HCT116 (cell line): Measurements from ENCODE around the gene SMIM8. TPM values are rescaled to one million over a fixed set of nuclear protein-coding genes. Genes with fewer than 3 reads are reported as not detected.

ENCODE experiments used
- ATAC-seq: fragments of 200-7000 bp; cut with Tn5 transposase; 2 replicates; pipeline ENCODE4 v1.9.1; 2020; ENCODE audit warnings: mild to moderate bottlenecking, moderate library complexity
- BruUV-seq: library from RNA; stranded (reverse); fragments of 400-500 nt; replicated peaks from 2 replicates; lab custom pipeline; 2021; lab: Mats Ljungman, UMichigan
- CTCF ChIA-PET: fragments of 300-600 bp; sonication (Branson Sonifier 250); formaldehyde crosslinking; loops from one replicate; lab custom pipeline; 2021; ENCODE audit warnings: antibody characterized with exemption; lab: Charles Lee
- POLR2A ChIA-PET: fragments of 300-600, 350-600 bp; sonication (Branson Sonifier 250); formaldehyde crosslinking; loops from one replicate; lab custom pipeline; 2021; ENCODE audit warnings: antibody characterized with exemption; lab: Charles Lee
- RAD21 ChIA-PET, 2 experiments: fragments of 300-600 bp; sonication (Branson Sonifier 250); formaldehyde crosslinking; loops; one replicate each; lab custom pipeline; 2023; ENCODE audit warnings: low total read pairs in 2 of 2; ENCODE audit not compliant: uncharacterized antibody in 2 of 2, unreplicated experiment in 2 of 2, low non-redundant PET in 1 of 2; lab: Charles Lee
- DNase-seq: peaks from one replicate; pipeline ENCODE4 v3.0.0-alpha.2; 2010; ENCODE audit warnings: low read depth, low spot score
- H2AFZ ChIP-seq: fragments of 200-600 bp; shearing (Covaris generic), sonication (generic); 2 replicates; pipeline ENCODE4 v1.6.1; 2017; ENCODE audit warnings: low read depth, mixed run types, mixed read lengths, antibody characterized with exemption, low read length; ENCODE audit not compliant: poor library complexity, severe bottlenecking
- H3K27ac ChIP-seq: 2 replicates; pipeline ENCODE4 v1.5.1; 2012; ENCODE audit warnings: low read depth, low read length
- H3K27me3 ChIP-seq: fragments of 200-600 bp; sonication (generic); 2 replicates; pipeline ENCODE4 v1.6.1; 2016; ENCODE audit warnings: mixed run types, low read length, mixed read lengths; ENCODE audit not compliant: insufficient read depth
- H3K36me3 ChIP-seq, 2 experiments: fragments of 200-500 bp in 1 of 2; fragments of 200-600 bp in 1 of 2; sonication (Bioruptor generic) in 1 of 2; sonication (generic) in 1 of 2; 2 replicates each; pipeline versions ENCODE4 v1.5.1 to v1.6.1; 2014 to 2016; ENCODE audit warnings: low read length in 2 of 2, inconsistent platforms in 1 of 2, mixed read lengths in 1 of 2, mixed run types in 1 of 2; ENCODE audit not compliant: insufficient read depth in 2 of 2, control insufficient read depth in 1 of 2
- H3K4me1 ChIP-seq, 2 experiments: fragments of 200-600 bp in 1 of 2; sonication (generic) in 1 of 2; 2 replicates each; pipeline versions ENCODE4 v1.5.1 to v1.6.1; 2012 to 2017; ENCODE audit warnings: low read length in 2 of 2, inconsistent platforms in 1 of 2, mild to moderate bottlenecking in 1 of 2, mixed read lengths in 1 of 2, mixed run types in 1 of 2, moderate library complexity in 1 of 2; ENCODE audit not compliant: insufficient read depth in 2 of 2, control insufficient read depth in 1 of 2
- H3K4me2 ChIP-seq: fragments of 200-600 bp; sonication (generic); 2 replicates; pipeline ENCODE4 v1.6.1; 2017; ENCODE audit warnings: mixed run types, low read length, mixed read lengths
- H3K4me3 ChIP-seq, 2 experiments: fragments of 200-600 bp in 1 of 2; sonication (generic) in 1 of 2; replicated peaks in 1 of 2; 2 replicates each; pipeline ENCODE4 v1.5.1; 2011 to 2016; ENCODE audit warnings: low read length in 2 of 2, control low read depth in 1 of 2, low read depth in 1 of 2, mild to moderate bottlenecking in 1 of 2, mixed read lengths in 1 of 2, mixed run types in 1 of 2
- H3K79me2 ChIP-seq: fragments of 200-600 bp; sonication (generic); 2 replicates; pipeline ENCODE4 v1.6.1; 2017; ENCODE audit warnings: mild to moderate bottlenecking, mixed run types, low read length, moderate library complexity, mixed read lengths; ENCODE audit not compliant: insufficient read depth
- H3K9ac ChIP-seq: fragments of 200-600 bp; sonication (generic); 2 replicates; pipeline ENCODE4 v1.6.1; 2016; ENCODE audit warnings: low read length, mixed read lengths
- H3K9me2 ChIP-seq: fragments of 200-600 bp; sonication (generic), shearing (Covaris generic); 2 replicates; pipeline ENCODE4 v1.6.1; 2017; ENCODE audit warnings: mixed run types, mild to moderate bottlenecking, moderate library complexity; ENCODE audit not compliant: insufficient read depth
- H3K9me3 ChIP-seq, 2 experiments: fragments of 200-500 bp in 1 of 2; fragments of 200-600 bp in 1 of 2; sonication (Bioruptor generic) in 1 of 2; sonication (generic) in 1 of 2; 2 replicates each; pipeline ENCODE4 v1.6.1; 2014 to 2017; ENCODE audit warnings: low read length in 2 of 2, mixed read lengths in 2 of 2, inconsistent platforms in 1 of 2, low read depth in 1 of 2, mild to moderate bottlenecking in 1 of 2, mixed run types in 1 of 2, moderate library complexity in 1 of 2; ENCODE audit not compliant: control insufficient read depth in 1 of 2, insufficient read depth in 1 of 2
- H4K20me1 ChIP-seq: fragments of 200-600 bp; sonication (generic), shearing (Covaris generic); 2 replicates; pipeline ENCODE4 v1.6.1; 2017; ENCODE audit warnings: mixed run types, mild to moderate bottlenecking, moderate library complexity; ENCODE audit not compliant: insufficient read depth
- CTCF ChIP-seq, 3 experiments: fragments of 200-600 bp in 1 of 3; sonication (generic) in 1 of 3; IDR thresholded peaks in 2 of 3; conservative IDR thresholded peaks in 1 of 3; 2 replicates each; pipeline ENCODE4 v1.5.1; 2012 to 2017; ENCODE audit warnings: low read depth in 2 of 3, low read length in 2 of 3, antibody characterized with exemption in 1 of 3, borderline replicate concordance in 1 of 3, control low read depth in 1 of 3, mild to moderate bottlenecking in 1 of 3, mixed read lengths in 1 of 3, mixed run types in 1 of 3, moderate library complexity in 1 of 3; ENCODE audit not compliant: insufficient read depth in 1 of 3
- JUND ChIP-seq: IDR thresholded peaks from 2 replicates; pipeline ENCODE4 v1.6.1; 2012
- REST ChIP-seq: IDR thresholded peaks from 2 replicates; pipeline ENCODE4 v1.6.1; 2012; ENCODE audit warnings: low read depth
- SIN3A ChIP-seq: IDR thresholded peaks from 2 replicates; pipeline ENCODE4 v1.6.1; 2012; ENCODE audit warnings: low read depth
- YY1 ChIP-seq: IDR thresholded peaks from 2 replicates; pipeline ENCODE4 v1.6.1; 2011; ENCODE audit warnings: low read length, low read depth, moderate library complexity, mild to moderate bottlenecking; ENCODE audit not compliant: insufficient replicate concordance; ENCODE audit errors: extremely low read depth
- ZBTB33 ChIP-seq: IDR thresholded peaks from 2 replicates; pipeline ENCODE4 v1.6.1; 2011; ENCODE audit warnings: mild to moderate bottlenecking, low read length, moderate library complexity; ENCODE audit not compliant: insufficient replicate concordance; ENCODE audit errors: extremely low read depth
- intact Hi-C: fragments of 100-400 bp; cut with micrococcal nuclease; formaldehyde crosslinking; loops from 2 replicates; pipeline ENCODE4 v1.10.0; 2022
- total RNA-seq: library from RNA; stranded (reverse); gene quantifications from one replicate; pipeline ENCODE4 v1.2.1, GENCODE V29; 2021; ENCODE audit not compliant: unreplicated experiment
- TF ChIP-seq, protein P1 (sequence below): IDR thresholded peaks from 2 replicates; pipeline ENCODE4 v1.6.1; 2012

SMIM8 gene
- total RNA-seq, 1 experiment from 2014 or later, result 8.0 TPM

DNA sequence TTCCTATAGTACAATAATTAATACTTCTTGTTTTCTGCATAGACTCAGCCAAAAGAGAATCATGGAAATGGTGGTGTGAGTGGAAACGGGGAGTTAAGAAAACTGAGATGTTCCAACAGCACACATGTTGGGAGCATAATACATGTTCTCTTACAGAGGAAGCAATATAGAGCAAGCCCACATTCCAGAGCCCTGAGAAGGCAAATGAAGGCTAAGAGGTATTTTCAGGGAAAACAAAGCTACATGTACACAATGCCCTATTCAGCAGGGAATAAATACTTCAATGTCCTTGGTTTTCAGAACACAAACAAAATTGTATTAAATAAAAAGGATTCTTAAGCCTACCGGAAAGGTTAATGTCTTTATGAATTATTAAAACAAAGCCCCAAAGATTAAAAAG is 35.1 kb upstream of the SMIM8 start:
- H3K9me3 ChIP-seq, result no peaks in the 10 kb centered on the region
- no peak overlapping the region for H3K4me3 ChIP-seq
- no peaks in the 10 kb centered on the region for H3K79me2 ChIP-seq
- intact Hi-C loops, result no loop called here
- ChIA-PET POLR2A (no interaction called here), RAD21 (no interaction called here), CTCF (no interaction called here)
- H3K36me3 ChIP-seq, result no peaks in the 10 kb centered on the region
- TF ChIP-seq CTCF (IDR thresholded peaks at IDR 0.05 in 2 of 3, conservative IDR thresholded peaks at IDR 0.05 in 1 of 3; ENCODE audit: borderline replicate concordance in 1 of 3, insufficient read depth in 1 of 3, low read depth in 2 of 3, low read length in 2 of 3), result no peak
- no peak for TF ChIP-seq SIN3A
- TF ChIP-seq YY1, result no peak
- TF ChIP-seq ZBTB33, result no peak
- no peak for TF ChIP-seq REST
- TF ChIP-seq JUND, result no peak
- TF ChIP-seq, protein P1, sequence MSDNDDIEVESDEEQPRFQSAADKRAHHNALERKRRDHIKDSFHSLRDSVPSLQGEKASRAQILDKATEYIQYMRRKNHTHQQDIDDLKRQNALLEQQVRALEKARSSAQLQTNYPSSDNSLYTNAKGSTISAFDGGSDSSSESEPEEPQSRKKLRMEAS, result no peak
- no peak for ATAC-seq
- no peak overlapping the region for H3K27ac ChIP-seq
- no peak for DNase-seq
- no peaks in the 10 kb centered on the region for H4K20me1 ChIP-seq
- no peaks in the 10 kb centered on the region for H3K9me2 ChIP-seq
- H3K9ac ChIP-seq, result no peak overlapping the region
- no peaks in the 10 kb centered on the region for H3K4me1 ChIP-seq
- H2AFZ ChIP-seq, result no peak overlapping the region
- H3K4me2 ChIP-seq, result no peak overlapping the region
- no peaks in the 10 kb centered on the region for H3K27me3 ChIP-seq
- BruUV-seq, result no TSS peak
